Muscle of leg (tissue), 11 donors: ENCODE measurements around the gene DISP3. TPM values are rescaled to one million over a fixed set of nuclear protein-coding genes. Genes with fewer than 3 reads are reported as not detected.

ENCODE experiments used
- DNase-seq: peaks from one replicate; pipeline ENCODE4 v3.0.0; 2013
- H3K27ac ChIP-seq: one replicate; pipeline ENCODE4 v1.5.1; 2013; ENCODE audit warnings: mild to moderate bottlenecking, low read length, control low read depth
- H3K27me3 ChIP-seq: one replicate; pipeline ENCODE4 v1.6.1; 2013; ENCODE audit warnings: low read length; ENCODE audit not compliant: control insufficient read depth, insufficient read depth
- H3K36me3 ChIP-seq: one replicate; pipeline ENCODE4 v1.6.1; 2013; ENCODE audit warnings: low read length; ENCODE audit not compliant: control insufficient read depth, insufficient read depth
- H3K4me1 ChIP-seq: one replicate; pipeline ENCODE4 v1.6.1; 2013; ENCODE audit warnings: low read length; ENCODE audit not compliant: control insufficient read depth, insufficient read depth
- H3K4me3 ChIP-seq: one replicate; pipeline ENCODE4 v1.5.1; 2013; ENCODE audit warnings: low read length, control low read depth
- H3K9me3 ChIP-seq: replicated peaks from 2 replicates; pipeline ENCODE4 v1.6.1; 2013; ENCODE audit warnings: low read depth, low read length; ENCODE audit not compliant: control insufficient read depth
- WGBS: methylation state at CpG from one replicate; pipeline ENCODE4 v1.1.5; 2013; ENCODE audit warnings: missing lambda C conversion rate; ENCODE audit not compliant: insufficient coverage; 5-methylcytosine and 5-hydroxymethylcytosine counted together
- polyA plus RNA-seq, 8 donors: library from polyadenylated mRNA; unstranded; fragments of 120-200 nt; gene quantifications; one replicate each; pipeline versions ENCODE4 v1.2.1 to v1.2.3, GENCODE V29; 2013; ENCODE audit warnings: inconsistent platforms in 1 of 8, low replicate concordance in 1 of 8; ENCODE audit not compliant: insufficient read length in 8 of 8, insufficient read depth in 1 of 8
- total RNA-seq: library from RNA; stranded (reverse); fragments of 120-200 nt; gene quantifications from one replicate; pipeline ENCODE4 v1.2.4, GENCODE V29; 2013

The DISP3 gene
- total and polyA plus RNA-seq, 9 donors, result 0.09 to 0.58 (median 0.18) TPM

GRCh38 chr1:11521582-11522399 is 42.8 kb downstream of the DISP3 start:
- Histone ChIP-seq H3K4me1 (no peaks in the 10 kb centered on the region), H3K27ac (no peak overlapping the region), H3K27me3 (no peaks in the 10 kb centered on the region), H3K4me3 (no peak overlapping the region), H3K9me3 (no peaks in the 10 kb centered on the region), H3K36me3 (no peaks in the 10 kb centered on the region)
- no peak for DNase-seq
- 78% methylated on average over 12 of the region's 12 CpGs for whole genome bisulfite sequencing

GRCh38 chr1:11522400-11523235 is 43.7 kb downstream of the DISP3 start:
- H3K27me3 ChIP-seq, result no peaks in the 10 kb centered on the region
- H3K9me3 ChIP-seq, result no peaks in the 10 kb centered on the region
- H3K4me1 ChIP-seq, result no peaks in the 10 kb centered on the region
- H3K27ac ChIP-seq, result no peak overlapping the region
- H3K4me3 ChIP-seq, result no peak overlapping the region
- H3K36me3 ChIP-seq, result no peaks in the 10 kb centered on the region
- no peak for DNase-seq
- WGBS, result no CpG with 5 or more reads among the region's 8 CpGs

- Histone ChIP-seq H3K9me3 (no peaks in the 10 kb centered on the region), H3K4me3 (no peak overlapping the region), H3K27me3 (no peaks in the 10 kb centered on the region), H3K4me1 (no peaks in the 10 kb centered on the region), H3K36me3 (no peaks in the 10 kb centered on the region), H3K27ac (no peak overlapping the region)
- WGBS, result 75% methylated on average over 9 of the region's 10 CpGs
- no peak for DNase-seq
Measured at GRCh38 chr1:11523261-11523660, 44.3 kb downstream of the DISP3 start.

- H3K27ac ChIP-seq, result no peak overlapping the region
- WGBS, result 53% methylated on average over 5 of the region's 9 CpGs
- H3K36me3 ChIP-seq, result no peaks in the 10 kb centered on the region
- H3K9me3 ChIP-seq, result no peaks in the 10 kb centered on the region
- no peak overlapping the region for H3K4me3 ChIP-seq
- no peaks in the 10 kb centered on the region for H3K4me1 ChIP-seq
- no peak for DNase-seq
- no peaks in the 10 kb centered on the region for H3K27me3 ChIP-seq
Measured at GRCh38 chr1:11523746-11524464, 45.0 kb downstream of the DISP3 start.

GRCh38 chr1:11524465-11525150 is 45.7 kb downstream of the DISP3 start:
- no peaks in the 10 kb centered on the region for H3K4me1 ChIP-seq
- DNase-seq, result no peak
- H3K27ac ChIP-seq, result no peak overlapping the region
- H3K9me3 ChIP-seq, result no peaks in the 10 kb centered on the region
- no peak overlapping the region for H3K4me3 ChIP-seq
- WGBS, result 68% methylated on average over 5 of the region's 6 CpGs
- no peaks in the 10 kb centered on the region for H3K36me3 ChIP-seq
- no peaks in the 10 kb centered on the region for H3K27me3 ChIP-seq

GRCh38 chr1:11525151-11525505 is 46.2 kb downstream of the DISP3 start:
- H3K9me3 ChIP-seq, result no peaks in the 10 kb centered on the region
- no peaks in the 10 kb centered on the region for H3K27me3 ChIP-seq
- H3K36me3 ChIP-seq, result no peaks in the 10 kb centered on the region
- H3K27ac ChIP-seq, result no peak overlapping the region
- H3K4me3 ChIP-seq, result no peak overlapping the region
- WGBS, result 80% methylated on average over 2 of the region's 8 CpGs
- no peak for DNase-seq
- H3K4me1 ChIP-seq, result no peaks in the 10 kb centered on the region

GRCh38 chr1:11525516-11525915 is 46.6 kb downstream of the DISP3 start:
- Histone ChIP-seq H3K4me3 (no peak overlapping the region), H3K36me3 (no peaks in the 10 kb centered on the region), H3K27ac (no peak overlapping the region), H3K9me3 (no peaks in the 10 kb centered on the region), H3K27me3 (no peaks in the 10 kb centered on the region), H3K4me1 (no peaks in the 10 kb centered on the region)
- no peak for DNase-seq
- 100% methylated on average over 1 of the region's 7 CpGs for WGBS

- WGBS, result 89% methylated on average over 20 of the region's 26 CpGs
Measured at GRCh38 chr1:11526071-11526895, 47.3 kb downstream of the DISP3 start.

More at GRCh38 chr1:11526071-11526895, 47.3 kb downstream of the DISP3 start:
- H3K36me3 ChIP-seq, result no peaks in the 10 kb centered on the region
- no peak overlapping the region for H3K4me3 ChIP-seq
- H3K4me1 ChIP-seq, result no peaks in the 10 kb centered on the region
- no peak for DNase-seq
- H3K27ac ChIP-seq, result no peak overlapping the region
- H3K27me3 ChIP-seq, result no peaks in the 10 kb centered on the region
- H3K9me3 ChIP-seq, result no peaks in the 10 kb centered on the region
